Testis (tissue), 2 donors: ENCODE results near the gene FBXL19.

Experiments
- POLR2A ChIP-seq: fragments of 450-650 bp; IDR thresholded peaks from one replicate; pipeline ENCODE4 v1.6.1; 2017; ENCODE audit warnings: antibody characterized with exemption, mild to moderate bottlenecking, moderate library complexity
- TF ChIP-seq, protein P1 (sequence below), 3 experiments: fragments of 450-650 bp in 2 of 3; fragments of 200-600 bp in 1 of 3; sonication (generic) in 1 of 3; IDR thresholded peaks; one replicate each; pipeline ENCODE4 v1.5.1; 2016 to 2019; ENCODE audit warnings: antibody characterized with exemption in 3 of 3, mild to moderate bottlenecking in 2 of 3, moderate library complexity in 1 of 3

DNA sequence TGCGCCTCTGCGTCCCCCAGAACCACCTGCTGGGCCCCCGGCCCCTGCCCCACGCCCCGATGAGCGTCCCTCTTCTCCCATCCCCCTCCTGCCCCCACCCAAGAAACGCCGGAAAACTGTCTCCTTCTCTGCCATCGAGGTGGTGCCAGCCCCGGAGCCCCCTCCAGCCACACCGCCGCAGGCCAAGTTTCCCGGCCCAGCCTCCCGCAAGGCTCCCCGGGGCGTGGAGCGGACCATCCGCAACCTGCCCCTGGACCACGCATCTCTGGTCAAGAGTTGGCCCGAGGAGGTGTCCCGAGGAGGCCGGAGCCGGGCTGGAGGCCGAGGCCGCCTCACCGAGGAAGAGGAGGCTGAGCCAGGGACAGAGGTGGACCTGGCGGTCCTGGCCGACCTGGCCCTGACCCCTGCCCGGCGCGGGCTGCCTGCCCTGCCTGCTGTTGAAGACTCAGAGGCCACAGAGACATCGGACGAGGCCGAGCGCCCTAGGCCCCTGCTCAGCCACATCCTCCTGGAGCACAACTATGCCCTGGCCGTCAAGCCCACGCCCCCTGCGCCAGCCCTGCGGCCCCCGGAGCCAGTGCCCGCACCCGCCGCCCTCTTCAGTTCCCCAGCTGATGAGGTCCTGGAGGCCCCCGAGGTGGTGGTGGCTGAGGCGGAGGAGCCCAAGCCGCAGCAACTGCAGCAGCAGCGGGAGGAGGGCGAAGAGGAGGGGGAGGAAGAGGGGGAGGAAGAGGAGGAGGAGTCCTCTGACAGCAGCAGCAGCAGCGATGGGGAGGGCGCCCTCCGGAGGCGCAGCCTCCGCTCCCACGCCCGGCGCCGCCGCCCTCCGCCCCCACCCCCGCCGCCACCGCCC, 56.0 kb downstream of the FBXL19 start:
- TF ChIP-seq, protein P1, sequence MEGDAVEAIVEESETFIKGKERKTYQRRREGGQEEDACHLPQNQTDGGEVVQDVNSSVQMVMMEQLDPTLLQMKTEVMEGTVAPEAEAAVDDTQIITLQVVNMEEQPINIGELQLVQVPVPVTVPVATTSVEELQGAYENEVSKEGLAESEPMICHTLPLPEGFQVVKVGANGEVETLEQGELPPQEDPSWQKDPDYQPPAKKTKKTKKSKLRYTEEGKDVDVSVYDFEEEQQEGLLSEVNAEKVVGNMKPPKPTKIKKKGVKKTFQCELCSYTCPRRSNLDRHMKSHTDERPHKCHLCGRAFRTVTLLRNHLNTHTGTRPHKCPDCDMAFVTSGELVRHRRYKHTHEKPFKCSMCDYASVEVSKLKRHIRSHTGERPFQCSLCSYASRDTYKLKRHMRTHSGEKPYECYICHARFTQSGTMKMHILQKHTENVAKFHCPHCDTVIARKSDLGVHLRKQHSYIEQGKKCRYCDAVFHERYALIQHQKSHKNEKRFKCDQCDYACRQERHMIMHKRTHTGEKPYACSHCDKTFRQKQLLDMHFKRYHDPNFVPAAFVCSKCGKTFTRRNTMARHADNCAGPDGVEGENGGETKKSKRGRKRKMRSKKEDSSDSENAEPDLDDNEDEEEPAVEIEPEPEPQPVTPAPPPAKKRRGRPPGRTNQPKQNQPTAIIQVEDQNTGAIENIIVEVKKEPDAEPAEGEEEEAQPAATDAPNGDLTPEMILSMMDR (IDR thresholded peaks at IDR 0.05), result no peak
- TF ChIP-seq POLR2A, result no peak
